Measurements from ENCODE around the gene LNP1. TPM values are rescaled to one million over a fixed set of nuclear protein-coding genes. Genes with fewer than 3 reads are reported as not detected.
"Not testable (repeated sequence)": the region's sequence is repeated elsewhere in the genome, so short reads cannot be mapped to it uniquely, and the experiment has no call there.

LNP1 gene
- total RNA-seq, 2 donors from 2014 or later, result 4.3 to 7.9 TPM

GRCh38 chr3:100468676-100469075 lies 67.3 kb downstream of the LNP1 start:
- Mint-ChIP-seq H3K36me3 (ENCODE audit: low read depth) (peaks cover 2% of the 10 kb centered on the region), H3K4me1 (no peaks in the 10 kb centered on the region), H3K9me3 (peaks cover 64% of the 10 kb centered on the region), H3K4me3 (no peak overlapping the region), H3K27ac (no peak overlapping the region), H3K27me3 (ENCODE audit: insufficient read depth) (no peaks in the 10 kb centered on the region)
- Histone ChIP-seq H3K9ac (ENCODE audit: extremely low read depth, low read length, poor library complexity, severe bottlenecking) (no peak overlapping the region), H3K27ac (ENCODE audit: low read depth, low read length) (no peak overlapping the region), H3K36me3 (ENCODE audit: control insufficient read depth, insufficient read depth, low read length) (no peaks in the 10 kb centered on the region), H3K4me3 (ENCODE audit: low read length) (peak overlapping the region; percentile 24), H3K9me3 (ENCODE audit: control insufficient read depth, low read length) (peaks cover 52% of the 10 kb centered on the region), H3K27me3 (ENCODE audit: control insufficient read depth, insufficient read depth, low read length, poor library complexity, severe bottlenecking) (no peaks in the 10 kb centered on the region), H3K4me1 (ENCODE audit: control insufficient read depth, insufficient read depth, low read length) (no peaks in the 10 kb centered on the region)
- WGBS, 2 experiments (ENCODE audit: insufficient coverage in 1 of 2, insufficient read length in 1 of 2), result 95 to 100% methylated on average over 2 of the region's 2 CpGs
- no peak for TF ChIP-seq CTCF (conservative IDR thresholded peaks at IDR 0.05)
- no peak for DNase-seq

- no peaks in the 10 kb centered on the region for H3K27me3 ChIP-seq (ENCODE audit: control insufficient read depth, insufficient read depth, low read length, poor library complexity, severe bottlenecking)
- H3K4me3 Mint-ChIP-seq, result no peak overlapping the region
- no peak for DNase-seq
- no peak overlapping the region for H3K27ac Mint-ChIP-seq
- H3K4me3 ChIP-seq (ENCODE audit: low read length), result no peak overlapping the region
- H3K4me1 ChIP-seq (ENCODE audit: control insufficient read depth, insufficient read depth, low read length), result no peaks in the 10 kb centered on the region
- H3K9me3 Mint-ChIP-seq, result peaks cover 69% of the 10 kb centered on the region
- 100% methylated on average over 1 of the region's 1 CpG; no CpG with 5 or more reads in 1 of the 2 experiments for WGBS, 2 experiments (ENCODE audit: insufficient coverage in 1 of 2, insufficient read length in 1 of 2)
- no peak for TF ChIP-seq CTCF (conservative IDR thresholded peaks at IDR 0.05)
- H3K4me1 Mint-ChIP-seq, result no peaks in the 10 kb centered on the region
- H3K27me3 Mint-ChIP-seq (ENCODE audit: insufficient read depth), result peaks cover 4% of the 10 kb centered on the region
- H3K9ac ChIP-seq (ENCODE audit: extremely low read depth, low read length, poor library complexity, severe bottlenecking), result no peak overlapping the region
- H3K9me3 ChIP-seq (ENCODE audit: control insufficient read depth, low read length), result peaks cover 52% of the 10 kb centered on the region
- H3K27ac ChIP-seq (ENCODE audit: low read depth, low read length), result no peak overlapping the region
- no peaks in the 10 kb centered on the region for H3K36me3 ChIP-seq (ENCODE audit: control insufficient read depth, insufficient read depth, low read length)
- peaks cover 2% of the 10 kb centered on the region for H3K36me3 Mint-ChIP-seq (ENCODE audit: low read depth)
These were observed 69.6 kb downstream of the LNP1 start for GRCh38 chr3:100470951-100471350.

GRCh38 chr3:100471444-100471843 lies 70.1 kb downstream of the LNP1 start:
- H3K9ac ChIP-seq (ENCODE audit: extremely low read depth, low read length, poor library complexity, severe bottlenecking), result no peak overlapping the region
- H3K9me3 ChIP-seq (ENCODE audit: control insufficient read depth, low read length), result peaks cover 52% of the 10 kb centered on the region
- H3K27me3 ChIP-seq (ENCODE audit: control insufficient read depth, insufficient read depth, low read length, poor library complexity, severe bottlenecking), result no peaks in the 10 kb centered on the region
- no peaks in the 10 kb centered on the region for H3K4me1 ChIP-seq (ENCODE audit: control insufficient read depth, insufficient read depth, low read length)
- no peak for DNase-seq
- Mint-ChIP-seq H3K4me3 (no peak overlapping the region), H3K4me1 (no peaks in the 10 kb centered on the region), H3K36me3 (ENCODE audit: low read depth) (peaks cover 2% of the 10 kb centered on the region), H3K27ac (no peak overlapping the region), H3K27me3 (ENCODE audit: insufficient read depth) (peaks cover 4% of the 10 kb centered on the region), H3K9me3 (peaks cover 68% of the 10 kb centered on the region)
- H3K4me3 ChIP-seq (ENCODE audit: low read length), result no peak overlapping the region
- 88 to 96% methylated on average over 2 of the region's 2 CpGs for WGBS, 2 experiments (ENCODE audit: insufficient coverage in 1 of 2, insufficient read length in 1 of 2)
- H3K36me3 ChIP-seq (ENCODE audit: control insufficient read depth, insufficient read depth, low read length), result no peaks in the 10 kb centered on the region
- no peak overlapping the region for H3K27ac ChIP-seq (ENCODE audit: low read depth, low read length)
- no peak for TF ChIP-seq CTCF (conservative IDR thresholded peaks at IDR 0.05)

GRCh38 chr3:100477851-100478360 lies 76.6 kb downstream of the LNP1 start:
- not testable (repeated sequence) for DNase-seq; H3K27me3 Mint-ChIP-seq (ENCODE audit: insufficient read depth); H3K36me3 Mint-ChIP-seq (ENCODE audit: low read depth); H3K4me3 Mint-ChIP-seq; H3K4me1 ChIP-seq (ENCODE audit: control insufficient read depth, insufficient read depth, low read length); H3K27ac ChIP-seq (ENCODE audit: low read depth, low read length); H3K9me3 ChIP-seq (ENCODE audit: control insufficient read depth, low read length); H3K27ac Mint-ChIP-seq; H3K4me3 ChIP-seq (ENCODE audit: low read length); H3K36me3 ChIP-seq (ENCODE audit: control insufficient read depth, insufficient read depth, low read length); H3K27me3 ChIP-seq (ENCODE audit: control insufficient read depth, insufficient read depth, low read length, poor library complexity, severe bottlenecking); H3K9ac ChIP-seq (ENCODE audit: extremely low read depth, low read length, poor library complexity, severe bottlenecking)
- WGBS, 2 experiments (ENCODE audit: insufficient coverage in 1 of 2, insufficient read length in 1 of 2), result 93 to 100% methylated on average over 2 to 29 of the region's 32 CpGs
- Mint-ChIP-seq H3K4me1 (peaks cover 12% of the 10 kb centered on the region), H3K9me3 (peaks cover 43% of the 10 kb centered on the region)

- WGBS, 2 experiments (ENCODE audit: insufficient coverage in 1 of 2, insufficient read length in 1 of 2), result 94% methylated on average over 19 of the region's 25 CpGs; no CpG with 5 or more reads in 1 of the 2 experiments
- not testable (repeated sequence) for H3K4me3 ChIP-seq (ENCODE audit: low read length); H3K36me3 Mint-ChIP-seq (ENCODE audit: low read depth); H3K4me3 Mint-ChIP-seq; H3K27ac ChIP-seq (ENCODE audit: low read depth, low read length); H3K4me1 ChIP-seq (ENCODE audit: control insufficient read depth, insufficient read depth, low read length); H3K9ac ChIP-seq (ENCODE audit: extremely low read depth, low read length, poor library complexity, severe bottlenecking); H3K27me3 ChIP-seq (ENCODE audit: control insufficient read depth, insufficient read depth, low read length, poor library complexity, severe bottlenecking); DNase-seq; H3K36me3 ChIP-seq (ENCODE audit: control insufficient read depth, insufficient read depth, low read length); H3K27ac Mint-ChIP-seq; H3K9me3 ChIP-seq (ENCODE audit: control insufficient read depth, low read length)
- peaks cover 10% of the 10 kb centered on the region for H3K27me3 Mint-ChIP-seq (ENCODE audit: insufficient read depth)
- H3K4me1 Mint-ChIP-seq, result peaks cover 13% of the 10 kb centered on the region
- H3K9me3 Mint-ChIP-seq, result peaks cover 42% of the 10 kb centered on the region
These were observed 77.2 kb downstream of the LNP1 start for GRCh38 chr3:100478521-100478920.

All from endodermal cell (in vitro differentiated cells).